Sigmoid colon (tissue), 7 donors: Measurements from ENCODE around the gene LRRFIP2. TPM values are rescaled to one million over a fixed set of nuclear protein-coding genes. Genes with fewer than 3 reads are reported as not detected.

Experiments
- DNase-seq: peaks from one replicate; pipeline ENCODE4 v3.0.0-alpha.2; 2019
- H3K27ac ChIP-seq, 4 donors: fragments of 200-600 bp; sonication (generic); one replicate each; pipeline ENCODE4 v1.5.1; 2016 to 2019; ENCODE audit warnings: mild to moderate bottlenecking in 1 of 4
- H3K27me3 ChIP-seq, 3 donors: fragments of 200-600 bp; sonication (generic); one replicate each; pipeline ENCODE4 v1.5.1; 2019; ENCODE audit warnings: mild to moderate bottlenecking in 1 of 3
- H3K36me3 ChIP-seq, 4 donors: fragments of 200-600 bp; sonication (generic); one replicate each; pipeline ENCODE4 v1.5.1; 2016 to 2019
- H3K4me1 ChIP-seq, 4 donors: fragments of 200-600 bp; sonication (generic); one replicate each; pipeline ENCODE4 v1.5.1; 2017 to 2019
- H3K4me3 ChIP-seq, 4 donors: fragments of 200-600 bp; sonication (generic); one replicate each; pipeline ENCODE4 v1.5.1; 2017 to 2019; ENCODE audit warnings: mild to moderate bottlenecking in 2 of 4, moderate library complexity in 1 of 4
- H3K9me3 ChIP-seq, 4 donors: fragments of 200-600 bp in 3 of 4; sonication (generic) in 3 of 4; one replicate each; pipeline versions ENCODE4 v1.5.1 to v1.6.1; 2013 to 2019
- CTCF ChIP-seq, 4 experiments: fragments of 450-650 bp in 3 of 4; fragments of 200-600 bp in 1 of 4; IDR thresholded peaks; one replicate each; pipeline ENCODE4 v1.5.1; 2016 to 2019; ENCODE audit warnings: antibody characterized with exemption in 4 of 4, mild to moderate bottlenecking in 3 of 4, moderate library complexity in 2 of 4
- EP300 ChIP-seq, 4 donors: sonication (generic); formaldehyde crosslinking; IDR thresholded peaks; one replicate each; pipeline ENCODE4 v1.6.1; 2017; ENCODE audit warnings: antibody characterized with exemption in 4 of 4
- POLR2A ChIP-seq, 2 donors: fragments of 450-650 bp; IDR thresholded peaks; one replicate each; pipeline ENCODE4 v1.6.1; 2016; ENCODE audit warnings: antibody characterized with exemption in 2 of 2, mild to moderate bottlenecking in 2 of 2, moderate library complexity in 2 of 2
- POLR2AphosphoS5 ChIP-seq, 4 donors: sonication (generic); formaldehyde crosslinking; IDR thresholded peaks; one replicate each; pipeline ENCODE4 v1.6.1; 2017; ENCODE audit warnings: antibody characterized with exemption in 4 of 4
- WGBS, 2 donors: extraction: QIAGEN DNeasy Blood & Tissue Kit; methylation state at CpG; one replicate each; pipeline ENCODE4 v1.1.7; 2013; 5-methylcytosine and 5-hydroxymethylcytosine counted together
- intact Hi-C: fragments of 100-400 bp; cut with DNase I; formaldehyde crosslinking; loops from one replicate; pipeline ENCODE4 v1.15.1; 2023
- polyA plus RNA-seq, 3 donors: library from polyadenylated mRNA; stranded (reverse); fragments of 200-250 nt; gene quantifications; one replicate each; pipeline ENCODE4 v1.2.3, GENCODE V29; 2013
- total RNA-seq, 4 donors: library from RNA; depleted of rRNA; stranded (reverse); fragments of >200 nt; gene quantifications; one replicate each; pipeline ENCODE4 v1.1.0, GENCODE V29; 2016
- donor health status: healthy with polysubstance abuse.
- donor health status: Bipolar disorder and iron deficiency.
- donor health status: healthy.

Gene LRRFIP2
- total and polyA plus RNA-seq, 7 donors = 47.2 to 91.8 (median 60.1) TPM

- WGBS, 2 donors = 84 to 96% methylated on average over 3 of the region's 3 CpGs
- H3K27ac ChIP-seq = peak overlapping the region in 1 of 4 donors; percentile 18
- intact Hi-C loops = no loop called here
- TF ChIP-seq EP300 (IDR thresholded peaks at IDR 0.05) = no peak
- no peaks in the 10 kb centered on the region for H3K36me3 ChIP-seq
- no peak for DNase-seq
- no peak overlapping the region for H3K4me3 ChIP-seq
- H3K9me3 ChIP-seq = no peaks in the 10 kb centered on the region
- H3K4me1 ChIP-seq = peaks cover 0 to 16% (median 7%) of the 10 kb centered on the region in 4 donors
- no peaks in the 10 kb centered on the region for H3K27me3 ChIP-seq
These were observed 27.7 kb upstream of the LRRFIP2 start for GRCh38 chr3:37202035-37202434.

- 90 to 91% methylated on average over 4 of the region's 4 CpGs for WGBS, 2 donors
- Histone ChIP-seq H3K4me3 (no peak overlapping the region), H3K4me1 (peaks cover 0 to 8% (median 4%) of the 10 kb centered on the region in 4 donors), H3K27me3 (no peaks in the 10 kb centered on the region), H3K36me3 (no peaks in the 10 kb centered on the region), H3K9me3 (no peaks in the 10 kb centered on the region), H3K27ac (no peak overlapping the region)
- DNase-seq = no peak
- intact Hi-C loops = no loop called here
- TF ChIP-seq POLR2A (IDR thresholded peaks at IDR 0.05) = no peak
- TF ChIP-seq POLR2AphosphoS5 (IDR thresholded peaks at IDR 0.05) = no peak
- TF ChIP-seq CTCF (IDR thresholded peaks at IDR 0.05) = no peak
- TF ChIP-seq EP300 (IDR thresholded peaks at IDR 0.05) = no peak
These were observed 25.8 kb upstream of the LRRFIP2 start for GRCh38 chr3:37200141-37200540.

GRCh38 chr3:37198996-37199395 lies 24.6 kb upstream of the LRRFIP2 start:
- no peak overlapping the region for H3K4me3 ChIP-seq
- DNase-seq = no peak
- no peaks in the 10 kb centered on the region for H3K36me3 ChIP-seq
- H3K4me1 ChIP-seq = peaks cover 0 to 8% (median 4%) of the 10 kb centered on the region in 4 donors
- TF ChIP-seq POLR2AphosphoS5 (IDR thresholded peaks at IDR 0.05) = no peak
- TF ChIP-seq CTCF (IDR thresholded peaks at IDR 0.05) = no peak
- no peak for TF ChIP-seq POLR2A (IDR thresholded peaks at IDR 0.05)
- H3K27me3 ChIP-seq = no peaks in the 10 kb centered on the region
- H3K9me3 ChIP-seq = no peaks in the 10 kb centered on the region
- 89 to 92% methylated on average over 2 of the region's 2 CpGs for WGBS, 2 donors
- intact Hi-C loops = no loop called here
- H3K27ac ChIP-seq = no peak overlapping the region

GRCh38 chr3:37198547-37198946 lies 24.2 kb upstream of the LRRFIP2 start:
- Histone ChIP-seq H3K36me3 (no peaks in the 10 kb centered on the region), H3K4me1 (peaks cover 0 to 8% (median 4%) of the 10 kb centered on the region in 4 donors), H3K27ac (no peak overlapping the region), H3K9me3 (no peaks in the 10 kb centered on the region), H3K27me3 (no peaks in the 10 kb centered on the region), H3K4me3 (no peak overlapping the region)
- TF ChIP-seq EP300 (IDR thresholded peaks at IDR 0.05) (no peak), CTCF (IDR thresholded peaks at IDR 0.05) (no peak), POLR2AphosphoS5 (IDR thresholded peaks at IDR 0.05) (no peak), POLR2A (IDR thresholded peaks at IDR 0.05) (no peak)
- 84 to 90% methylated on average over 2 of the region's 2 CpGs for WGBS, 2 donors
- intact Hi-C loops = no loop called here
- no peak for DNase-seq

GRCh38 chr3:37197810-37198371 lies 23.5 kb upstream of the LRRFIP2 start:
- Histone ChIP-seq H3K27me3 (no peaks in the 10 kb centered on the region), H3K36me3 (no peaks in the 10 kb centered on the region), H3K9me3 (no peaks in the 10 kb centered on the region), H3K27ac (no peak overlapping the region), H3K4me3 (no peak overlapping the region), H3K4me1 (peaks cover 0 to 8% (median 4%) of the 10 kb centered on the region in 4 donors)
- DNase-seq = no peak
- intact Hi-C loops = no loop called here
- 68 to 70% methylated on average over 2 of the region's 2 CpGs for WGBS, 2 donors
- TF ChIP-seq CTCF (IDR thresholded peaks at IDR 0.05) (no peak), POLR2AphosphoS5 (IDR thresholded peaks at IDR 0.05) (no peak), POLR2A (IDR thresholded peaks at IDR 0.05) (no peak), EP300 (IDR thresholded peaks at IDR 0.05) (no peak)
